ACHN (cell line): ENCODE results near the gene PI4KA.
A peak's percentile ranks its signal among the peaks of the same experiment; 100 is the strongest.
"Not testable (repeated sequence)": the region's sequence is repeated elsewhere in the genome, so short reads cannot be mapped to it uniquely, and the experiment has no call there.

Experiments used
- DNase-seq: peaks from one replicate; pipeline ENCODE4 v3.0.0-alpha.2; 2015
- in situ Hi-C: cut with HindIII; loops from 2 replicates; pipeline ENCODE4 v1.10.0; 2017; ENCODE audit warnings: low sequenced_read_pairs, low pct_ligation_motif_present, low pct_unique_long_range_greater_than_20kb

The PI4KA gene

DNA sequence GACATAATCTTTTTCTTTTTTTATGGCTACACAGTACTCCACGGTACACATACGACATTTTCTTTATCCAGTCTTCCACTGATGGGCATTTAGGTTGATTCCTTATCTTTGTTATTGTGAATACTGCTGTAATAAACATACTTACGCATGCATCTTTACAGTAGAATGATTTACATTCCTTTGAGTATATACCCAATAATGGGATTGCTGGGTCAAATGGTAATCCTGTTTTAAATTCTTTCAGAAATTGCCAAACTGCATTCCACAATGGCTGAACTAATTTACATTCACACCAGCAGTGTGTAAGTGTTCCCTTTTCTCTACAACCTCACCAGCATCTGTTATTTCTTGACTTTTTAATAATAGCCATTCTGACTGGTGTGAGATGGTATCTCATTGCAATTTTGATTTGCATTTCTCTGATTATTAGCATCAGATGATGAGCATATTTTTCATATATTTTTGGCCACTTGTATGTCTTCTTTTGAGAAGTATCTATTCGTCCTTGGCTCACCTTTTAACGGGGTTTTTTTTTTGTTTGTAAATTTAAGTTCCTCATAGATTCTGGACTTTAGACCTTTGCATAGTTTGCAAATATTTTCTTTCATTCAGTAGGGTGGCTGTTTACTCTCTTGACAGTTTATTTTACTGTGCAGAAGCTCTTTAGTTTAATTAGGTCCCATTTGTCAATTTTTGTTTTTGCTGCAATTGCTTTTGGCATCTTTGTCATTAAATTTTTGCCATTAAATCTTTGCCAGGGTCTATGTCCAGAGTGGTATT, 32.0 kb downstream of the PI4KA start:
- in situ Hi-C loops, DNase-seq: not testable (repeated sequence)

DNA sequence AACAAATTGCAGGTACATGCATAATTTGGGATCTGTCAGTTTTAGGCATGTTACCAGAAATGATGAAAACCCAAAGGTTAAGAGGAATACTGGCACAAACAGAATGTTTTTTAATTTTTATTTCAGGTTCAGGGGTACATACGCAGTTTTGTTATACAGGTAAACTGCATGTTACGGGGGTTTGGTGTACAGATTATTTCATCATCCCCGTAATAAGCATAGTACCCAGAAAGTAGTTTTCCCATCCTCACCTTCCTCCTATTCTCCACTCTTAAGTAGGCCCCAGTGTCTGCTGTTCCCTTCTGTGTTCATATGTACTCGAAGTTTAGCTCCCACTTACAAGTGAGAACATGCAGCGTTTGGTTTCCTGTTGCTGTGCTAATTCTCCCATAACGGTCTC, 33.0 kb downstream of the PI4KA start:
- DNase-seq: no peak
- in situ Hi-C loops: no loop called here

DNA sequence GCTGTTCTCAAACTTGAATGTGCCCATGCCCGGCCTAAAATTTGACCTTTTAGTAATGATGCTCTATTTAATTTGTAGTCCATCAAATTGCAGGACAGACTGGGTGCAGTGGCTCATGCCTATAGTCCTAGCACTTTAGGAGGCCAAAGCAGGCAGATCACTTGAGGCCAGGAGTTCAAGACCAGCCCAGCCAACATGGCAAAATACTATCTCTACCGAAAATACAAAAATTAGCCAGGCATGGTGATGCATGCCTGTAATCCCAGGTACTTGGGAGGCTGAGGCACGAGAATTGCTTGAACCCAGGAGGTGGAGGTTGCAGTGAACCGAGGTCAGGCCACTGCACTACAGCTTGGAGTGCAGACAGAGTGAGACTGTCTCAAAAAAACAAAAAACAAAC, 33.4 kb downstream of the PI4KA start:
- DNase-seq, in situ Hi-C loops: not testable (repeated sequence)

DNA sequence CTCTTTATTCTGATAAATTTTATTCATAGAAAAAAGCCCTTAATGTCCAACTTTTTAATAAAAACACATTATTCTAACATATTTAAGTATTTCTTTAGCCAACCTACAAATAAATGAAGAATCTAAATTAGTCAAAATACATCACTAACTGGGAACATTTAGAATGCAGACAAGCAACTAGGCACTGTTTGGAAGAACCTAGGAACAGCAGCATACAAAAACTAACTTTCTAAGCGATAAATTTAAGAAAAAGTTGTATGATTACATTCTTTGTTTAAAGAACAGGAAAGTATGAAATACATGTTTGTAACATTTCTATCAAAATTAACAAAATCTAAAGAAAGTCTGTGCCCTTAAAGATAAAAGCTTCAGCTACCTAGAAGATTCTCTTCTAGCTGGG, 35.3 kb downstream of the PI4KA start:
- in situ Hi-C loops: no loop called here
- DNase-seq: no peak

DNA sequence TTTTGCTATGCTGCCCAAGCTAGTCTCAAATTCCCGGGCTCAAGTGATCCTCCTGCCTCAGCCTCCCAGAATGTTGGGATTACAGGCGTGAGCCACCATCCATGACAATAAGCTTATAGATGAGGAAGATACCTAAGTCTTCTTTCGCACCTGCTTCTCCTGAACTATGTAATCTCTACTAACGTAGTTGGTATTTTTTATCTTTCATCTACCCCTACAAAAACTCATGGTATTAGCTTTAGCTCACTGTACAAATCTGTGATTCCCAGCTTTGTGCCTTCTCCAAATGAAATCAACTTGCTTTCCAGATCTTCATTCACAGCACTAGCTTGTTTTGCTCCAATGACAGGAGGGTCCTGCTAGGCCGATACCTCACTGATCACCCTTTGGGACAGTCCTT, 36.4 kb downstream of the PI4KA start:
- no peak for DNase-seq
- in situ Hi-C loops: no loop called here

DNA sequence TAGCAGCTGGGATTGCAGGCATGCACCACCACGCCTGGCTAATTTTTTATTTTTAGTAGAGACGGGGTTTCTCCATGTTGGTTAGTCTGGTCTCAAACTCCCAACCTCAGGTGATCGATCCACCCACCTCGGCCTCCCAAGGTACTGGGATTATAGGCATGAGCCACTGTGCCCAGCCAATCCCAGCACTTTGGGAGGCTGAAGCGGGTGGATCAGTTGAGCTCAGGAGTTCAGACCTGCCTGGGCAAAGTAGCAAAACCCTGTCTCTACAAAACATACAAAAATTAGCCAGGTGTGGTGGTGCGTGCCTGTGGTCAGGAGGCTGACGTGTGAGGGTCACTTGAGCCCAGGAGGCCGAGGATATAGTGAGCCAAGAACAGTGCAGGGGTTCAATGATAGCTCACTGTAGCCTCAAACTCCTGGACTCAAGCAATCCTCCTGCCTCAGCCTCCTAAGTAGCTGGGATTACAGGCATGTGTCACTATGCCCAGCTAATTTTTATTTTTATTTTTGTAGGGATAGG, 36.8 kb downstream of the PI4KA start:
- DNase-seq, in situ Hi-C loops: not testable (repeated sequence)

DNA sequence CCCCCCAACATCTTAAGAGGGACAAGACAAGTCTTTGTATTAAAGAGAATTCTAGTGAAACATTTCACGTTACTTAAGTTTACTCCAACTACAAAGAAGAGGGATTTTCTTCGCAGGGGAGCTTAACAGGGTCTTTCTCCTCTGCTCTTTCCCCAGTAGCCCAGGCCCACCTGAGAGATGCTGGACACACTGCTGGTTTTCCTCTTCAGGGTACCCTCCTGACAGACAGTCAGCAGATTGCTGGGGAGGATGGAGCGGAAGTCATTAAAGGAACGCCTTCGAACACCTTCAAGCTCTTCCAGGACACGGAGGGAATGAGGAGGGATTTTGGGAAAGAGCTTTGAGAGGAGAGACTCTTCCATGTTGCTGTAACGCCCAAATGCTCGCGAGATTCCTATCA, 39.1 kb downstream of the PI4KA start:
- in situ Hi-C loops: no loop called here

DNA sequence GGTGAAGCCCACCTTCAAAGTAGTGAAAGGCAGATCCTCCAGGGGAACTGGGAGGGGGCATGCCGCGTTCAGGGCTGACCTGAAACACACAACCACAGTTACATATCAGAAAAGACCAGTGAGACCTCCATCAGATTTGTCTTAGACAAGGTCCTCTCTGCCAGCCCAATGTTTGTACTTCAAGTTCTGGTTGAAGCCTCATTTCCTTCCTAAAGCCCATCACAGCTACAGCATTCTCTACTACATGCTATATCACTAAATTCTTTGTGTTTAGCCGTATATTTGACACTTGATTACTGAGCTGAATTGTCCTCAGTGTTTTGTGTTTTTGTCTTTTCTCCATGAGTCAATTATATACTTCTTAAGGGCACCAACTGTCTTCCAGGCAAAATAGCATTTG, 40.1 kb downstream of the PI4KA start:
- in situ Hi-C loops: no loop called here
- DNase-seq: no peak

More for the DNA sequence above, 39.1 kb downstream of the PI4KA start:
- no peak for DNase-seq

DNA sequence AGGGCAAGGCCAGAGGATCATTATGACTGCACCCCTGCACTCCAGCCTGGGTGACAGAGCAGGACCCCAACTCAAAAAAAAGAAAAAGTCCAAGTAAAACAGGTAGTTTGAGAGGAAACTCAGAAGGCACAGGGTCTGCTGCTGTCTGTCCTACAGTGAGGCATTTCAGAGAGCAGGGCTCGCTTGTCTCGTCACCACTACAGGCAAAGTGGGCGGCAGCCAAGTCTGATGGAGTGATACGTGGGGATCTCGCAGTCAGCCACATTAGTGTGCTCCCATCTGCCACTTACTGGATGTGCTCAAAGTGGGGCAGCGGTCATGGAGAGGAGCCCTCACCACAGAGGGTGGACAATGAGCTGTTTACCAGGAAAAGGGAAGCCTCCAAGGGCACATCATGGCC, 42.1 kb downstream of the PI4KA start:
- DNase-seq: no peak
- in situ Hi-C loops: no loop called here

DNA sequence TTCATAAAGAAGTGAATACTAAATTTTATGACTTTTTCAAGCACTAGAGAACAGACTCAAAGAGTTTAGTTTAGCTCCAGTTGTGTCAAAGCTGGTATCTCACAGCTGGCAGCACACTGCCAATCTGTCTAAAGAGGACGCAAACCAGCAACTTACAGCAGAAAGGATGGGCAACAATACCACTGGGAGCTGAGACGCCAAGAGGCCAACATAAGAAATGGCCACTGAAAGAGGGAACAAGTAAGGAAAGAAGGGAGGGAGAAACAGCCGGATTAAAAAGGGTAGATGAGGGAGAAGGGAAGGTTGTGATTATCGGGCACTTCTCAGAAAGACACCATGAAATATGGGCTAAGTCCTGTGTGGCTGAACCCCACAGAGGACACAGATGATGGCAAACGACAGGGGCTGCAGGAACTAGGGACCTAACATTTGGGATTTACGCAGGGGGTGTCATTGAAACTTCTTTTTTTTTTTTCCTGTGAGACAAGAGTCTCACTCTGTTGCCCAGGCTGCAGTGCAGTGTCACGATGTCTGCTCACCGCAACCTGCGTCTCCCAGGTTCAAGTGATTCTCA, 43.0 kb downstream of the PI4KA start:
- in situ Hi-C loops: no loop called here
- DNase-seq: no peak

DNA sequence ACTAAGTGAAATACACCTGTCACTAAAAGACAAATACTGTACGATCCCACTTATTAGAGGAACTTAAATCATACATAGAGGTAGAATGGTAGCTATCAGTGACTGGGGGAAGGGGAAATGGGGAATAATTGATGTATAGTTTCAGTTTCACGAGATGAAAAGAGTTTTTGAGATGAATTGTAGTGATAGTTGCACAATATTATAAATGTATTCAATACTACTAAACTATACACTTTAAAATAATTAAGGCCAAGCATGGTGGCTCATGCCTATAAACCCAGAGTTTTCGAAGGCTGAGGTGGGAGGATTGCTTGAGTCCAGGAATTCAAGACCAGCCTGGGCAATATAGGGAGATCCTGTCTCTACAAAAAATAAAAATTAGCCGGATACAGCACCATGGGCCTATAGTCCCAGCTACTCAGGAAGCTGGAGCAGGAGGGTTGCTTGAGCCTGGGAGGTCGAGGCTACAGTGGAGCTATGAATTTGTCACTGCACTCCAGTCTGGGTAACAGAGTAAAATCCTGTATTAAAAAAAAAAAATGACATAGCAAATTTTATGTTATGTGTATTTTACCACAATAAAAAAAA, 44.3 kb downstream of the PI4KA start:
- no peak for DNase-seq
- in situ Hi-C loops: no loop called here

DNA sequence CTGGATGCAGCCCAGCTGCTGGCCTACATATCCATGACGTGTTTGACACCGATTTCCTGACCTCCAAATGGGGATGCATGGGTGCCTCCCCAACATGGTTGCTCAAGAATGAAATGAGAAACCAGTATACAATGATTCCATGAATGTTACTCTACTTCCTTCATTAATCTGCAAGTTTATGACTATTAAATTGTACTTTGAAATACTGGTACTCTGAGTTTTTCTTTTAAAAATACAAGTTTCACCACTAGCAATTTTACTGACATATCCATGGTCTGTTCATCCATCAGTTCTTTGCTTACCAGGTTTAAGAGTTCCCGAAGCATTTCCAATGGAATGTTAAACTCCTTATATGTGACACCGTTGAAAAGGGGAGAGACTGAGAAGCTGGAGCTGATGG, 45.6 kb downstream of the PI4KA start:
- in situ Hi-C loops: no loop called here
- no peak for DNase-seq

DNA sequence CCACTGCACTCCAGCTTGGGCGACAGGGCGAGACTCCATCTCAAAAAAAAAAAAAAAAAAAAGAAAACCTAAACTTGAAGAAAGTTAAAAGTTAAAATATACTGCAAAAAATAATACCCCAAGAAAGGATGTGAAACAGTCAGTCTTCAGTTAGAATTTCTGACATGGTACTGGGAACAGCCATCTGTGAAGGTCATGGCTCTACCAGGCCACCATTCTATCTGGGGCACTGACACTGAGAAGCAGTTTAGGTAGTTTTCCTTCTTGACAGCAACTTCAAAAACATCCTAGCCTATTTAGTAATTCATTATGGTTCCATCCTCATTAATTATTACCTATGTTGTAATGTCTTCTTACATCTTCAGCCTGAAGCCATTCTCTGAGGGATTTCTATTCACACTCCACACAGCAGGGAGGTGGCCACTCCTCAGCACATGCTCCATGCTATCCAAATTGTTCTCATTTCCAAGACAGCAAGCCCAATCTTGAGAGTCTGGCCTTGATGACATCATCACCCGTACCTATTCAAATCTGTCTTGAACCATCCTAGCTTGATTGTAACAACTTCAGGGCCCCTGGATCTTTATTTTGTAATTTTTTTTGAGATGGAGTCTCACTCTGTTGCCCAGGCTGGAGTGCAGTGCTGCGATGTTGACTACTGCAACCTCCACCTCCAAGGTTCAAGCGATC, 46.5 kb downstream of the PI4KA start:
- no peak for DNase-seq
- in situ Hi-C loops: no loop called here

DNA sequence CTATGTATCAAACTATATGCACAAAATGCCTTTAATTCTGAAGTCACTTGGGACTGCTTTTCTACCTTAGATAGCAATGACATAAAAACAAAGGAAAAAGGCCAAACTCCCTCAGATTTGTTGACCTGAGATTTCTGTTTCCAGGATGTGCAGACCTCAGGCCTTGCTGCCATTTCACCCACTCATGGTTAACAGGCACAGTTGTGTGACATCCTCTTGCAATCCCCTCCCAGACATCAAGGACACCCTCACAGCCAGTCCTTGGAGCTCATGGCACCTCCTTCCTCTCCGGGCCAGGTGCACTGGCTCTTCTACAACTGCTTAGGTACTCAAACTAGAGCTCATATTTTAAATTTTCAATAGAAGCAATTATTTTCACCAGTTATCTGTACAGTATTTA, 47.4 kb downstream of the PI4KA start:
- in situ Hi-C loops: no loop called here
- DNase-seq: no peak

DNA sequence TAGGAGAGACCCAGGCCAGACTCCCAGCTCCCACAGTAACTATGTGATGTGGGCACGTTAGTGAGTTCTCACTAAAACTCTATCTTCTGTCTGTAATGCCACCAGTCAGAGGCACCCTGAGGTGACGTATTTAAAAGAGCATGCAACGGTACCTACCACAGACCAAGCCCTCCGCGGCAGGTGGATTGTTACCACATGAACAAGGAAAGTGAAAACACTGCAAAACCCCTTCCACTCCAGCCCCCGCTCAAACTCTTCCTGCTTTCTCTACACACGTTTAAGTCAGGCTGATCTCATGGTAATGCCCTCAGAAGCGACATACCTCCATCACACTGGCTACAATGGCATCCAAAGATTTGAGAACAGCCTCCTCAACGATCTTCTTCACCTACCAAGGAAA, 48.0 kb downstream of the PI4KA start:
- in situ Hi-C loops: no loop called here
- no peak for DNase-seq

DNA sequence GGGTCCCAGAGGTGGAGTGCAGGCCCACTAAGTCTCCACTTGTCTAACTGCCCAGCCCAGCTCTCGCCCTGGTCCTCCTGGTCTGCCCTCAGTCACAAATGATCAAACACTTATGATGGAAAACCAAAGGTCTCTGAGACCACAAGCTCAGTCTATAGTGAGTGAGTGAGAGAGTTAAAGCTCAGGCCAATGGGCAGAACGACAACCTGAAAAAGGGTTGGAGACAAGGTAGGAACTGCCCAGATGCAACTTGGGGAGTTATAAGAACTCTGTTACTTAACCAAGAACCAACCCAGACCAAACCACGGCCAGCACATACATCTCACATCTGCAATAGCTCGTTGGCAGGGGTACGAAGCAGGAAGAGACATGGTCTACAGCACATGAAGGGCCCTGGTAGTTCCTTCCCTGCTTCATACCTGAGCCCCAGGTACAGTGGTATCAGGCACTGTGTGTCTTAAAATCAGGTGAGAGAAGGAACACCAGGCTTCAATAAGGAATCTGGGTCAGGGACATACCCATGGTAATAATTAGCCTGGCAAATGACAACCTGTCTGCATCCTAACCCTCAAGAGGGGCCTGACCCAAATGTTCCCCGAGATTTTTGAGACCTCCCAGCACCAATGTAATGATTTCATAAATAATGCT, 48.9 kb downstream of the PI4KA start:
- no peak for DNase-seq
- in situ Hi-C loops: no loop called here

DNA sequence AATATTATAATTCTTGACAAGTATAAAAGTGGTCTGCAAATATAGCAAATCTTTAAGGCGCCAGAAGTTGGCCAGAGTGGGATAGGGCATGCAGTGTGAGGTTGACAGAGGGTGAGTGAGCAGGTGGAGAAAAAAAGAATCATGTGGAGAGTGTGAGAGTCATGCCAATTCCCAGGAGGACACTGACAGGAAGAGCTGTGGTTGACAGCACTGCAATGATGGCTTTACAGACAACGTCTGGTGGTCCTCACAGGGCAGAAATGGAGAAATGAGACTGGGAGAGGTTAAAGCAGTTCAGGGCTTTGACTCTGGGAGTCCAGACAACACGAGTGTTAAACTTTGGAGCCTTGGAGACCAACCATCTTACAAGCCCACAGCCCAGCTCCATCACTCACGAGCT, 49.8 kb downstream of the PI4KA start:
- no peak for DNase-seq
- in situ Hi-C loops: no loop called here

DNA sequence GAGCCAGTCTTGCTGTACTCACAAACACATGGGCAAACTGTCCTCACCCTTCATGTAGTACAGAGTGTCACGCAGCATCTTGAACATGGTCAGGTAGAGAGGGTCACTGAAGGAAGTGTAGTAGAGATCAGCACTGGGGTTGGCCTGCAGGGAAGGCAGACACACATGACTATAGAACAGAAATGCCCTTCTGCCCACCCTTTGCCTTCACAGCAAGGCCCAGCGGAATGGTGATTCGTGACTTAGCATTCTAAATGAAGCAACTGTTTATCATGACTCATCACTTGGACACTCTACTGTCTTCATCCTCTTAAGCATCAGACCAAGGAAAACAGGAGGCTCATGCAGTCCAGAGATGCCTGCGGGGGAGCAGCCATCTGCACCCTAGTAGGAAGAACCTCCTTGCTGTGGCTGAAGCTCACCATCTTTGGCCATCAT, 51.3 kb downstream of the PI4KA start:
- in situ Hi-C loops: no loop called here
- peak; percentile 84 for DNase-seq

DNA sequence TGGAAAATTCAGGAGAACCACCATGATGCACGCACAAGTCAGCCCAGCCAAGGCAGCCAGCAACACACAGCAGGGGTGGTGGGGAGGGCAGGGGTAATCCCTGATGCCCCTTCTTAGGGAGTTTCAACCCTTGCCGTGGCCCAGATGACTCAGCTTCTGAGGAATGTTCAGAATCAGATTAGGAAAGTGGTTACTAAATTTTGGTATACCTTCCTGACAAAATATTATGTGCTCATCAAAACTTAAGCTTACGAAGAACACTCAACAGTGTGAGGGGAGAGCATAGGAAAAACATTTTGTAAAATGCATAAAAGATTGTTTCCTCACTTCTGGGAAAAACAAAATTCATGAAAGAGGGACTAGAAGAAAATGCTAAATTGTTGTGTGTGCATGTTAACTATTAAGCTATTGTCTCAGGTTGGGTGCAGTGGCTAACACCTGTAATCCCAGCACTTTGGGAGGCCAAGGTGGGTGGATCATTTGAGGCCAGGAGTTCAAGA, 52.6 kb downstream of the PI4KA start:
- in situ Hi-C loops: no loop called here
- DNase-seq: no peak
